ENCODE measurements around the gene PAQR7.

Gene PAQR7

DNA sequence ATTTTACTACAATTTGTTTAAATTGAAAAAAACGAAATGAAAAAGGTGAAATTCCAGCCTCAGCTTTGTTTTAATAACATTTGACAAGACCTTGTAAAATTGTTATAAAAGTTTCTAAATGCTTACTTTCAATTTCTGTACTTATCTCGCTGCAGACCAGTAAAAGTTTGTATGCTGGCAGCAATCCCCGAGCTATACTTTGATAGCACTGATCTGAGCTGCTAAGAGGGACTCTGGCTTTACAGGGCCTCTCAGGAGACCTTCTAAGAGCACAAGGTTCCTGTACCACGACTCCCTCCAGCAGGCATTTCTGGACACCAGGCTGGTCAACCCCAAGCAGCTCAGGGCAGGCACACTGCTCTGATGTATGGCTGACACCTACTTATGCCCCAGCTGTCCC, 17.6 kb upstream of the PAQR7 start:
- DNase-seq (ENCODE audit: insufficient read length, low spot score) = no peak
- no peak for TF ChIP-seq CTCF (IDR thresholded peaks at IDR 0.05; ENCODE audit: insufficient read depth, missing control alignments)
- no peak for FAIRE-seq

GRCh38 chr1:25891606-25892005, 16.1 kb upstream of the PAQR7 start:
- FAIRE-seq (no peak), DNase-seq (ENCODE audit: insufficient read length, low spot score) (no peak)
- no peak for TF ChIP-seq CTCF (IDR thresholded peaks at IDR 0.05; ENCODE audit: insufficient read depth, missing control alignments)

DNA sequence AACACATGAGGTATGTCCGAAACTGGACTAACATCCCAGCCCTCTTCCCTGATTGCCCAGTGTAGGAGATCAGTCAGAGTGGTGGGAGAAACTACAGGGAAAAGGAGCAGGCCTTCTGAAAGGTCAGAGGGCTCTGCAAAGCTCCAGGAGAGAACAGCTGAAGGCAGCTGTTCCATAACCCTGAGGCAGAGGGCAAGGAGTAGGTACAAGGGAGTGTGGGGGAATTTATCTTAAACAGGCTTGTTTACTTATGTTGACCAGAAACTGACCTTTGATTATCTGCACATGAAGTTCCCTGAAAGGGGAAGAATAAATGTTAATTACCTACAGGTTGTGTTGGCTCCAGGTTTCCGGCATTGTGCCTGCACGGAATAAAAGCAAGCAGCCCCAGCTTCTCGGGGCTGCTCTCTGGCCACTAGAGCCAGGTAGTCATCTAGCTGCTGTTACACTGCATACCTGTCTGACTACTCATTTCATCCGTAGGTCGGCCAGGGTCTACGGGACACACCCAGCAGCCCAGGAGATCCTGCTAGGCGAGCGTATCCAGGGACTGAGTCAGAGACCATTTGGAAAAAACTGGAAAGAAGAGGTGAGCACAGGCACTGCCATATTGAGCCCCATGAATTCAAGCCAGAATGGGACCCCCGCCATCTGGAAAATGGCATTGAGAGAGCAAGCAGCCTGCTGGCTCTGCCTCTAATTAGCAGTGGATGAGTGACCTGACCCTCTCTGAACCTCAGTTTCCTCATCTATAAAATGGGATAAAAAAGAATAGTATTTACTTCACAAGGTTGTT, 14.9 kb upstream of the PAQR7 start:
- no peak for FAIRE-seq
- no peak for TF ChIP-seq CTCF (IDR thresholded peaks at IDR 0.05; ENCODE audit: insufficient read depth, missing control alignments)
- no peak for DNase-seq (ENCODE audit: insufficient read length, low spot score)

- no peak for TF ChIP-seq CTCF (IDR thresholded peaks at IDR 0.05; ENCODE audit: insufficient read depth, missing control alignments)
- FAIRE-seq = no peak
- DNase-seq (ENCODE audit: insufficient read length, low spot score) = no peak
These were observed 14.0 kb upstream of the PAQR7 start for GRCh38 chr1:25889470-25889869.

DNA sequence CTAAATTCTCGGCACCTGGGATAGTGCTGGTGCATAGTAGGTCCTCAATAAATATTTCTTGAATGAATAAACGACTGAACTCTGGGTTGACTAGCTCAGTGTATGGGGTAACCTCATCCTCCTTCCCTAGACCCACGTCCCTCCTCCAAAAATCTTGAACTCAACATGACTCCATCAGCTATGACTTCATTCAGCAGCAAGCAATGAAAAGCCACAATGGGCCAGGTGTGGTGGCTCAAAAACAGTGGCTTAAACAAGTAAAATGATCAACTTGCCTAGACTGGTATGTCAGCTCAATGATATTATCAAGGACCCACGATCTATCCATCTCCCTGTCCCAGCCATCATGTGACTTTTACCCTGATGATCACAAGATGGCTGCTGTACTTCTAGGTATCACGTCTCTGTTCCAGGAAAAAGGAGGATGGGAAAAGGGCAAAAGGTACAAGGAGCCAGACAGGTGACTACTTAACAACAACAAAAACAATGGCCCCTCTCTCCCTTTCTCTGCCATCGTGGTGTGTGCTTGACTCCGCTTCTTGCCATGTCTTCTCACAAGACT, 13.0 kb upstream of the PAQR7 start:
- no peak for FAIRE-seq
- TF ChIP-seq CTCF (IDR thresholded peaks at IDR 0.05; ENCODE audit: insufficient read depth, missing control alignments) = no peak
- no peak for DNase-seq (ENCODE audit: insufficient read length, low spot score)

- no peak for TF ChIP-seq CTCF (IDR thresholded peaks at IDR 0.05; ENCODE audit: insufficient read depth, missing control alignments)
- DNase-seq (ENCODE audit: insufficient read length, low spot score) (no peak), FAIRE-seq (no peak)
These were observed 10.1 kb upstream of the PAQR7 start for GRCh38 chr1:25885602-25886001.

GRCh38 chr1:25881266-25881665, 5.8 kb upstream of the PAQR7 start:
- FAIRE-seq (no peak), DNase-seq (ENCODE audit: insufficient read length, low spot score) (no peak)
- TF ChIP-seq CTCF (IDR thresholded peaks at IDR 0.05; ENCODE audit: insufficient read depth, missing control alignments) = no peak

All from D721Med (cell line).